PC-9 (cell line): ENCODE measurements around the gene PHYKPL. TPM values are rescaled to one million over a fixed set of nuclear protein-coding genes. Genes with fewer than 3 reads are reported as not detected.

Source experiments
- BruUV-seq: library from RNA; stranded (reverse); fragments of 400-500 nt; replicated peaks from 2 replicates; lab custom pipeline; 2021; lab: Mats Ljungman, UMichigan
- CTCF ChIA-PET: fragments of 300-600 bp; sonication (Branson Sonifier 250); formaldehyde crosslinking; loops from one replicate; lab custom pipeline; 2022; ENCODE audit warnings: antibody characterized with exemption; lab: Charles Lee
- POLR2A ChIA-PET: fragments of 300-600 bp; sonication (Branson Sonifier 250); formaldehyde crosslinking; loops from one replicate; lab custom pipeline; 2022; ENCODE audit warnings: antibody characterized with exemption; ENCODE audit not compliant: unreplicated experiment; lab: Charles Lee
- DNase-seq, 2 experiments: peaks; one replicate each; pipeline versions ENCODE4 v3.0.0 to v3.0.0-alpha.2; 2015 to 2022; ENCODE audit warnings: mixed read lengths in 1 of 2
- H2AFZ ChIP-seq: fragments of 200-600 bp; sonication (generic); 2 replicates; pipeline ENCODE4 v1.8.1; 2017; ENCODE audit warnings: antibody characterized with exemption
- H3F3A ChIP-seq: fragments of 200-600 bp; sonication (generic); 2 replicates; pipeline ENCODE4 v1.8.1; 2017; ENCODE audit warnings: antibody characterized with exemption, mild to moderate bottlenecking, low read depth; ENCODE audit not compliant: insufficient read depth
- H3K27ac ChIP-seq: fragments of 200-600 bp; sonication (generic); 2 replicates; pipeline ENCODE4 v1.6.1; 2016; ENCODE audit warnings: mixed run types
- H3K27me3 ChIP-seq: fragments of 200-600 bp; sonication (generic); 2 replicates; pipeline ENCODE4 v1.6.1; 2016; ENCODE audit warnings: low read depth, mixed run types; ENCODE audit not compliant: insufficient read depth
- H3K36me3 ChIP-seq: fragments of 200-600 bp; sonication (generic); 2 replicates; pipeline ENCODE4 v1.6.1; 2016; ENCODE audit warnings: low read depth, mixed run types
- H3K4me1 ChIP-seq: fragments of 200-600 bp; sonication (generic); replicated peaks from 2 replicates; pipeline ENCODE4 v1.6.1; 2016; ENCODE audit warnings: mixed run types; ENCODE audit not compliant: insufficient read depth
- H3K4me2 ChIP-seq: fragments of 200-600 bp; sonication (generic); 2 replicates; pipeline ENCODE4 v1.6.1; 2017; ENCODE audit warnings: mixed run types
- H3K4me3 ChIP-seq: fragments of 200-600 bp; sonication (generic); 2 replicates; pipeline ENCODE4 v1.6.1; 2016; ENCODE audit warnings: mixed run types
- H3K79me2 ChIP-seq: fragments of 200-600 bp; sonication (generic); 2 replicates; pipeline ENCODE4 v1.6.1; 2017; ENCODE audit warnings: low read depth, mixed run types
- H3K9me2 ChIP-seq: fragments of 200-600 bp; sonication (generic); 2 replicates; pipeline ENCODE4 v1.8.1; 2017; ENCODE audit warnings: mild to moderate bottlenecking; ENCODE audit not compliant: insufficient read depth
- H3K9me3 ChIP-seq: fragments of 200-600 bp; sonication (generic); 2 replicates; pipeline ENCODE4 v1.8.1; 2016; ENCODE audit warnings: low read depth; ENCODE audit not compliant: insufficient read depth
- H4K20me1 ChIP-seq: fragments of 200-600 bp; sonication (generic); 2 replicates; pipeline ENCODE4 v1.8.1; 2017; ENCODE audit not compliant: insufficient read depth
- EZH2 ChIP-seq: fragments of 200-600 bp; sonication (generic); IDR thresholded peaks from 2 replicates; pipeline ENCODE4 v1.8.0; 2017; ENCODE audit warnings: antibody characterized with exemption, low read depth
- intact Hi-C: fragments of 100-400 bp; cut with micrococcal nuclease; formaldehyde crosslinking; loops from one replicate; pipeline ENCODE4 v1.10.0; 2022; ENCODE audit not compliant: unreplicated experiment
- total RNA-seq: library from RNA; stranded (reverse); gene quantifications from 2 replicates; pipeline ENCODE4 v1.2.3, GENCODE V29; 2021
- TF ChIP-seq, protein P1 (sequence below): fragments of 200-600 bp; sonication (generic); conservative IDR thresholded peaks from 2 replicates; pipeline ENCODE4 v1.6.1; 2017; ENCODE audit warnings: mixed run types, antibody characterized with exemption, mild to moderate bottlenecking, moderate library complexity

Gene PHYKPL
- total RNA-seq, 1 experiment from 2014 or later: 73.7 TPM

DNA sequence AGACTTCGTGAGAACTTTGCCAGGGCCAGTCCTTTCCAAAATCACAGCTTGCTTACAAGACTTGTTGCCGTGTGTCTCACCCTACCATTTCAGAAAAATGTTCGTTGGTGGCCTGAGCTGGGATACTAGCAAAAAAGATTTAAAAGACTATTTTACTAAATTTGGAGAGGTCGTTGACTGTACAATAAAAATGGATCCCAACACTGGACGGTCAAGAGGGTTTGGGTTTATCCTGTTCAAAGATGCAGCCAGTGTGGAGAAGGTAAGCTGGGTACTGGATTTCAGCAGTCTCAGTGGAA is 26.9 kb downstream of the PHYKPL start:
- Histone ChIP-seq H3F3A (peaks cover 68% of the 10 kb centered on the region), H2AFZ (no peak overlapping the region), H3K4me2 (peak overlapping the region; percentile 87), H3K79me2 (peaks cover 59% of the 10 kb centered on the region), H3K4me1 (peaks cover 31% of the 10 kb centered on the region), H3K27me3 (no peaks in the 10 kb centered on the region), H3K9me2 (no peaks in the 10 kb centered on the region), H3K9me3 (no peaks in the 10 kb centered on the region), H3K27ac (0 out of 2 replicates have a peak overlapping the region, but pooled peaks have one; percentile 63), H4K20me1 (peaks cover 55% of the 10 kb centered on the region), H3K36me3 (peaks cover 39% of the 10 kb centered on the region), H3K4me3 (peak overlapping the region; percentile 85)
- intact Hi-C loops: loop anchor here (2.0 kb wide), 1 partner anchor 27 kb away; the partner anchor contains the start of gene PHYKPL
- TF ChIP-seq EZH2: no peak
- TF ChIP-seq, protein P1, sequence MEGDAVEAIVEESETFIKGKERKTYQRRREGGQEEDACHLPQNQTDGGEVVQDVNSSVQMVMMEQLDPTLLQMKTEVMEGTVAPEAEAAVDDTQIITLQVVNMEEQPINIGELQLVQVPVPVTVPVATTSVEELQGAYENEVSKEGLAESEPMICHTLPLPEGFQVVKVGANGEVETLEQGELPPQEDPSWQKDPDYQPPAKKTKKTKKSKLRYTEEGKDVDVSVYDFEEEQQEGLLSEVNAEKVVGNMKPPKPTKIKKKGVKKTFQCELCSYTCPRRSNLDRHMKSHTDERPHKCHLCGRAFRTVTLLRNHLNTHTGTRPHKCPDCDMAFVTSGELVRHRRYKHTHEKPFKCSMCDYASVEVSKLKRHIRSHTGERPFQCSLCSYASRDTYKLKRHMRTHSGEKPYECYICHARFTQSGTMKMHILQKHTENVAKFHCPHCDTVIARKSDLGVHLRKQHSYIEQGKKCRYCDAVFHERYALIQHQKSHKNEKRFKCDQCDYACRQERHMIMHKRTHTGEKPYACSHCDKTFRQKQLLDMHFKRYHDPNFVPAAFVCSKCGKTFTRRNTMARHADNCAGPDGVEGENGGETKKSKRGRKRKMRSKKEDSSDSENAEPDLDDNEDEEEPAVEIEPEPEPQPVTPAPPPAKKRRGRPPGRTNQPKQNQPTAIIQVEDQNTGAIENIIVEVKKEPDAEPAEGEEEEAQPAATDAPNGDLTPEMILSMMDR: no peak
- no peak for DNase-seq
- ChIA-PET CTCF (no interaction called here), POLR2A (no interaction called here)
- BruUV-seq: no TSS peak

DNA sequence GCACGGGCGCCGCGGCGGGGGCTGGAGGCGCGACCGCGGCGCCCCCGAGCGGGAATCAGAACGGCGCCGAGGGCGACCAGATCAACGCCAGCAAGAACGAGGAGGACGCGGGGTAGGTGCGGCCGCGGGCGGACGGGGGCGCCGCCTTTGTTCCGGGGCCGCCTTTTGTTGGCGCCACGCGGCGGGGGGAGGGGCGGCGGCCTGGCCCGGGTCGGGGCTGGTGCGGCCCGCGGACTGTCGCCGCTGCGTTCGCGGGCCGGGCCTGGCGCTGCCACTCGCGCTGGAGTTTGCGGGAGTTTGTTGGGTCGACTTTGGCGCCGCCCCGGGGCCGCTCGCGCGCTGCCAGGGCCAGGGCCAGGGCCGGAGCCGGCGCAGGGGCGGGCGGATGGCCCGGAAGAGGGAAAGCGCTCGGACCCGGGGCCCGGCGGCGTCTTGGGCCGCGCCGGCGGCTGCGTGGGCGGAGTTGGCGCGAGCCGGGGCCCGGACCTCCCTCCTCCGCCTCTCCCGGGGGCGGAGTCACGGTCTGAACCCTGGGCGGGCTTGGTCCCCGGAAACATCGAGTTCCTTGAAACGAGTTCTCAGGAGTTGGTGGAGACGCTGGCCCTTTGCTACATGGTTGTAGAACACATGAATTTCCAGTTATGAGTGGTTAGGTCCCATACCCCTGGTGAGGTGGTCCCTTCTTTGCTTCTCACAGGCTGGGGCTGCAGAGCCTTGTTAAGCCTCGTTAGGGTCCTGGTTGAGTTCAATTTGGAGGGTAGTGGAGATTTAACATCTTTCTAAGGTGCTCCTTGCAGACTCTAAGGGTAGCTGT is 27.5 kb downstream of the PHYKPL start:
- H3F3A ChIP-seq: peaks cover 63% of the 10 kb centered on the region
- intact Hi-C loops: loop anchor here (2.0 to 5.0 kb wide), 2 partner anchors 28 to 43 kb away; partner anchors contain the start of gene PHYKPL
- peak; percentile 61 to 80 for DNase-seq
- no peaks in the 10 kb centered on the region for H3K27me3 ChIP-seq
- peak overlapping the region; percentile 98; the same call in 1 of the 2 replicates for H2AFZ ChIP-seq
- peaks cover 33% of the 10 kb centered on the region for H3K36me3 ChIP-seq
- TF ChIP-seq, protein P1: no peak
- no peak for TF ChIP-seq EZH2
- H3K79me2 ChIP-seq: peaks cover 59% of the 10 kb centered on the region
- ChIA-PET POLR2A (interaction anchor here (0.5 kb wide), 1 partner anchor 10 kb away, joined by 3 read pairs; no protein-coding TSS in a partner anchor), CTCF (no interaction called here)
- peak overlapping the region; percentile 87 for H3K4me2 ChIP-seq
- H3K9me2 ChIP-seq: no peaks in the 10 kb centered on the region
- H3K9me3 ChIP-seq: no peaks in the 10 kb centered on the region
- peaks cover 31% of the 10 kb centered on the region for H3K4me1 ChIP-seq
- peak overlapping the region; percentile 63 for H3K27ac ChIP-seq
- peaks cover 49% of the 10 kb centered on the region for H4K20me1 ChIP-seq
- BruUV-seq: no TSS peak
- H3K4me3 ChIP-seq: peak overlapping the region; percentile 85

DNA sequence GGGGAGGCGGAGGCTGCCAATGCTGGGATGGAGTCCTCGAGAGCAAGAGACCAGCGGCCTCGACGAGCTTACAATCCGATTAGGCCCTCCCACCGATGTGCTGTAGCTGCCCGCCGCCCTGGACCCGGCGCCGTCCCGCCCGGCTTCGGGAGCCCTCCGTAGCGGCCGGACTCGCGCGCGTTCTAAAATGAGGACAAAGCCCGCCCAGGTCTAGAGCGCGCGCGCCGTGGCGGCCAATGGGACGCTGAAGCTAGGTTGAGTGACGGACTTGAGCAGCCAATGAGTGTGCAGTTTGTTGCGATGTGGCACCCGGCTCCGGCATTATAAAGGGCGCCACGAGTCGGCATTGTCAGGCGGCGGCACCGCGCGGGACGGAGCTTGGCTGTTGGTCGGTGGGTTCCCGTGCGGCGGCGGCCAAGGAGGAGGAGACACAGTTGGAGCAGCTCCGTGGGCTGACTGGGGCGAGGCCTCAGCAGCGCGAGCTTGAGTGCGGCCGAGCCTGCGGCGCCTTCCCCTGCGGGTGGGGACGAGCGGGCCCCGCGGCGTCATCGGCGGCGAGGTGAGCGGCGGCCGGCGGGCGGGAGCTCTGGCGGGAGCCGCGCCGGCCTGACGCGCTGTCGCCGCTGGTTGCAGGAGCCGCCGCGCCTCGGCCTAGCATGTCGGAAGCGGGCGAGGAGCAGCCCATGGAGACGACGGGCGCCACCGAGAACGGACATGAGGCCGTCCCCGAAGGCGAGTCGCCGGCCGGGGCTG is 28.2 kb downstream of the PHYKPL start, which contains the start of gene HNRNPAB:
HNRNPAB (plus strand) TSS at position 352 of the 753 bp plus-strand sequence; CDS start at position 657, 305 bp downstream.
- peaks cover 55% of the 10 kb centered on the region for H3F3A ChIP-seq
- BruUV-seq: no TSS peak
- H3K79me2 ChIP-seq: peaks cover 54% of the 10 kb centered on the region
- ChIA-PET CTCF (no interaction called here), POLR2A (interaction anchor here (0.5 to 0.9 kb wide), 6 partner anchors 9 to 1019 kb away, joined by 3 to 8 read pairs (median 4); no protein-coding TSS in a partner anchor)
- intact Hi-C loops: loop anchor here (2.0 to 5.0 kb wide), 2 partner anchors 28 to 42 kb away; partner anchors contain the start of gene PHYKPL
- no peaks in the 10 kb centered on the region for H3K9me3 ChIP-seq
- no peaks in the 10 kb centered on the region for H3K27me3 ChIP-seq
- DNase-seq: peak; percentile 80 to 97
- peak within 1 kb of the TSS; percentile 87 for H3K4me2 ChIP-seq
- H3K4me3 ChIP-seq: peak within 1 kb of the TSS; percentile 85
- H2AFZ ChIP-seq: peak within 1 kb of the TSS; percentile 98
- no peaks in the 10 kb centered on the region for H3K9me2 ChIP-seq
- peaks cover 41% of the 10 kb centered on the region for H4K20me1 ChIP-seq
- peak within 1 kb of the TSS; percentile 63 for H3K27ac ChIP-seq
- peaks cover 31% of the 10 kb centered on the region for H3K4me1 ChIP-seq
- TF ChIP-seq, protein P1: no peak
- TF ChIP-seq EZH2: no peak
- H3K36me3 ChIP-seq: peaks cover 30% of the 10 kb centered on the region
